ENCODE data around the gene MRM1.

Gene MRM1

DNA sequence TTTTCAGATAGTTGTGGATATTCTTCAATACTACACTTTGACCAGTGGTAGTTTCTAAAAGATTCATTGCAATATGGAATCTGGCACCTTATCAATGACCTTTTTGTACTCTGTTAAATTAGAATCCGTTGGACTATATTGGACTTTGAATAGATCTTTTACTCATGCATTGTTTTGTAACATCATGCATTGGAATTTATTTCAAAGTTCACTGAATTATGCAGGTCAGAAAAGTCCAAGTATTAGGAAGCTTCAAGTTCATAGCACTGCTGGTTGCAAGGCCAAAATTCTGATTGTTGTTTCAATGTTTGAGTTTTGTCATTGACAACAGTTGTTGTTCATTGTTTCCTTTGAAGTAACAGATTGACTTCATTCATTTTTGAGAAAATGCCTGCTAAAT lies 17.6 kb upstream of the MRM1 start:
- TF ChIP-seq, protein P1, sequence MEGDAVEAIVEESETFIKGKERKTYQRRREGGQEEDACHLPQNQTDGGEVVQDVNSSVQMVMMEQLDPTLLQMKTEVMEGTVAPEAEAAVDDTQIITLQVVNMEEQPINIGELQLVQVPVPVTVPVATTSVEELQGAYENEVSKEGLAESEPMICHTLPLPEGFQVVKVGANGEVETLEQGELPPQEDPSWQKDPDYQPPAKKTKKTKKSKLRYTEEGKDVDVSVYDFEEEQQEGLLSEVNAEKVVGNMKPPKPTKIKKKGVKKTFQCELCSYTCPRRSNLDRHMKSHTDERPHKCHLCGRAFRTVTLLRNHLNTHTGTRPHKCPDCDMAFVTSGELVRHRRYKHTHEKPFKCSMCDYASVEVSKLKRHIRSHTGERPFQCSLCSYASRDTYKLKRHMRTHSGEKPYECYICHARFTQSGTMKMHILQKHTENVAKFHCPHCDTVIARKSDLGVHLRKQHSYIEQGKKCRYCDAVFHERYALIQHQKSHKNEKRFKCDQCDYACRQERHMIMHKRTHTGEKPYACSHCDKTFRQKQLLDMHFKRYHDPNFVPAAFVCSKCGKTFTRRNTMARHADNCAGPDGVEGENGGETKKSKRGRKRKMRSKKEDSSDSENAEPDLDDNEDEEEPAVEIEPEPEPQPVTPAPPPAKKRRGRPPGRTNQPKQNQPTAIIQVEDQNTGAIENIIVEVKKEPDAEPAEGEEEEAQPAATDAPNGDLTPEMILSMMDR (IDR thresholded peaks at IDR 0.05; ENCODE audit: low read depth, low read length): no peak
- DNase-seq (ENCODE audit: low read depth in 2 of 2): no peak

DNA sequence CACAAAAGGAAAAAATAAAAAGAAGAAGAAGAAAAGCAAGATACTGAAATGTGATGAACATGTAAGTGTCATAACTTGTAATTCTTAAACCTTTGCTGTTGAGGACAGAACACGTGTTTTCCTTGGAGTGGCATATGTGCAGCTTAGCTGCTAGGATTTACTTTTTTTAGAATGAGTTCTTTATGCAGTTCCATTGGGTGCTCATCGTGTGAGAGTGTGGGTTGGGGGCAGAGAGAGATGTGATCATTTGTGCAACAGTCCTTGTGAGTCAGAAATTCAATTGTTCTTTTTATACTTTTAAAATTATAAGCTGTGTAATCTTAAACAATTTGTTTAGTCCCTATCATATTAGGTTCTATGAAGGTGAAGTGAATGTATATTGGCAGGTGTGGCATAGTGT lies 15.2 kb upstream of the MRM1 start:
- DNase-seq (ENCODE audit: low read depth in 2 of 2): no peak
- TF ChIP-seq, protein P1 (IDR thresholded peaks at IDR 0.05; ENCODE audit: low read depth, low read length): no peak

More for the DNA sequence above, 17.6 kb upstream of the MRM1 start:
- no peak overlapping the region for H3K4me3 ChIP-seq (replicated peaks in 1 of 2; ENCODE audit: low read depth in 2 of 2, low read length in 2 of 2)

DNA sequence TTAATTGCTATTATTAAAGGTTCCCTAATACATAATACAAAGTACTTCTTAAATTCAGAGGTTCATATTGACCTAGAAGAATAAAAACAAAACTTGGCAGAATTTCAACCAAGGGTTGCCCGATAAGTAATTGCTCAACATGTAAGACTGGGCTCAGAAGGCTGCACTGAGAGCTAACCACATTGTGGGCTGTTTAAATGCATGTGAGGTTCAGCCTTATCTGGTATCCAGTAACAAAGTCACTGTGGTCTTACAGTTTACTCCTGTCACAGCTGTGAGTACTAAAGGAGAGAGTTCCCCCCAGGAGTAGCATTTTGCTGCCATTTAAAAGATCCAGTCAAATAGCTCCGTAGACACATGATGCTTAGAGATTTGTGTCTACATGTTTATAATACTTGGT lies 11.3 kb upstream of the MRM1 start:
- DNase-seq (ENCODE audit: low read depth in 2 of 2): peak in 1 of 2 donors; percentile 83
- H3K4me3 ChIP-seq (replicated peaks in 1 of 2; ENCODE audit: low read depth in 2 of 2, low read length in 2 of 2): no peak overlapping the region
- TF ChIP-seq, protein P1 (IDR thresholded peaks at IDR 0.05; ENCODE audit: low read depth, low read length): no peak

More for the DNA sequence above, 15.2 kb upstream of the MRM1 start:
- no peak overlapping the region for H3K4me3 ChIP-seq (replicated peaks in 1 of 2; ENCODE audit: low read depth in 2 of 2, low read length in 2 of 2)

DNA sequence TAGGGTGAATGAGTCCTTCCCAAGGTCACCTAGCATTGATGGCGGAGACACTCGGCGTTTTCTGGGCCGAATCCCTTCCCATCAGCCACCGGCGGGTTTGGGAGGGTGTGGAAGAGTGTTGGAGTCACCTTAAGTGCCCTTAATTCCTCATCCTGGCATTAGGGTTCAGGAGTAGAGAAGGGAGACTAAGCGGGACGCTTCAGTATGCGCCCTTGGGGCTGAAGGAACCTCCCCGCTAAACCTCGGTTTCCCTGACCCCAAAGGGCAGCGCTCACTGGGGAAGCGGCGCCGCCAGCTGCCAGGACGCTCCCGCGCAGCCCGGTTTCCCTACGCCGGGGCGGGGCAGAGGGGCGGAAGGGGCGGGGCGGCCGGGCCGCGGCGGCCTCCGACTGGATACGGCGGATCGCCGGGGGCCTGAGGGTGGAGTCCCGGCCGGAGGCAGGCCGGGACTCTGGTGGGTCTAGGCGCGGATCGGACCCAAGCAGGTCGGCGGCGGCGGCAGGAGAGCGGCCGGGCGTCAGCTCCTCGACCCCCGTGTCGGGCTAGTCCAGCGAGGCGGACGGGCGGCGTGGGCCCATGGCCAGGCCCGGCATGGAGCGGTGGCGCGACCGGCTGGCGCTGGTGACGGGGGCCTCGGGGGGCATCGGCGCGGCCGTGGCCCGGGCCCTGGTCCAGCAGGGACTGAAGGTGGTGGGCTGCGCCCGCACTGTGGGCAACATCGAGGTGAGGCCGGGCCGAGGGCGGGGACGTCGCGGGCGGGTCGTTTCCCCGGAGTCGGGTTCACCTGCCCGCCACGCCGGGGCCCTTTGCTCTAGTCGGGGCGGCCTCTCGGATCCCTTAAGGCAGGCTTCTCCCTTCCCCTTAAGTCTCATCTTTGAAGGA lies 9.7 kb upstream of the MRM1 start, which contains the start of gene DHRS11:
Gene DHRS11 (plus strand): TSS at position 446 of the 882 bp plus-strand sequence. CDS start 131 bp downstream, at position 577.
- H3K4me3 ChIP-seq (replicated peaks in 1 of 2; ENCODE audit: low read depth in 2 of 2, low read length in 2 of 2): peak within 1 kb of the TSS; percentile 54 to 68
- peak; percentile 64 to 77 for DNase-seq (ENCODE audit: low read depth in 2 of 2)
- TF ChIP-seq, protein P1 (IDR thresholded peaks at IDR 0.05; ENCODE audit: low read depth, low read length): no peak

DNA sequence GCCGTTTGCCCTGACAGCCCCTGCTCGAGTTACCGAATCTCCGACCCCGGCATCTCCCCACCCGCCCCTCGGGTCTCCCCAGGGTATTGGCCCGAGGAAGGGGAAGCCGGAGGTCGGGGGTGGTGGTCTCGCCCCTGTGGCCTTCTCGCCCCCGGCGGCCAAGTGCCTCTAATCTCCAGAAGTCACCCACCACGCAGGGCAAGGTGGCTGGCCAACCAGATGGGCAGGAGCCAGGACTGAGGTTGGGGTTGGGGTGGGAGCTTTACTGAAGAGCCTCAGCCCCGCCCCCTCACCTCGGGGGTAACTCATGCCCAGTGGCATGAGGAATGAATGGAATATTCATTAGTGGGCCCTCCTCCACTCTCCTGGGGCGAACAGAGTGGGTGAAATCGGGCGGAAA lies 9.1 kb upstream of the MRM1 start:
- DNase-seq (ENCODE audit: low read depth in 2 of 2): peak in 1 of 2 donors; percentile 14
- TF ChIP-seq, protein P1 (IDR thresholded peaks at IDR 0.05; ENCODE audit: low read depth, low read length): no peak
- peak overlapping the region; percentile 54 to 68 for H3K4me3 ChIP-seq (replicated peaks in 1 of 2; ENCODE audit: low read depth in 2 of 2, low read length in 2 of 2)

DNA sequence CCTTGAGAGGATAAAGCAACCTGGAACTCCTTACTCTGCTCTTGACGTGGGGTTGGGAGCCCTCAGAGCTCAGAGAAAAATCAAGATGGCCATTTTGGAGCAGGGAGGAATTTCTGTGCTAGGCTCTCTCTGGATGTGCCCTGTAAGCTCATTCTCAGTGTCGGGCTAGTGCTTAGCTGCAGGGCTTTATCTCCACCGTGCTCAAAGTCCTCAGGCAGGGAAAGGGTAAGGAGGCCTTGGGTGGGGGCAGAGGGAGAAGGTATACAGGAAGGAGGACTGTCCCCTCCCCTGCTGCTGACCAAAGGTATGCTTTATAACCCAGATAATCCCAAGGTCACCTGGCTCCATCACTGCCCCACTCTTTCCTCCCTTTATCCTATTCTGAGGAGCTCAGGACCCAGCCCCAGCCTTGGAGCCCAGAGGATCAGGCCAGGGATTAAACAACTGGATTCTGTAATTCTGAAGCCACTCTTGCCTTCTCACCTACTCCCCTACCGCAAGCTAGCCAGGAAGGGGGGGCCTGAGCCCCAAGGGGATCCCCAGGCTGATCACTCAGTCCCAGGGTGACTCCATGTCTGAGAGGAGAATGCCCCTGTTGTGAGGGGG lies 8.6 kb upstream of the MRM1 start:
- peak overlapping the region in 1 of 2 donors; percentile 68 for H3K4me3 ChIP-seq (replicated peaks in 1 of 2; ENCODE audit: low read depth in 2 of 2, low read length in 2 of 2)
- TF ChIP-seq, protein P1 (IDR thresholded peaks at IDR 0.05; ENCODE audit: low read depth, low read length): no peak

More for the DNA sequence above, 8.6 kb upstream of the MRM1 start:
- DNase-seq (ENCODE audit: low read depth in 2 of 2): no peak

Data from cardiac fibroblast (primary cell).